Suprapubic skin (tissue), 4 donors: ENCODE results near the gene BATF.

Experiments
- EP300 ChIP-seq: sonication (generic); formaldehyde crosslinking; IDR thresholded peaks from one replicate; pipeline ENCODE4 v1.6.1; 2017; ENCODE audit warnings: antibody characterized with exemption
- POLR2A ChIP-seq, 2 donors: fragments of 450-650 bp; IDR thresholded peaks; one replicate each; pipeline ENCODE4 v1.6.1; 2017; ENCODE audit warnings: antibody characterized with exemption in 2 of 2, mild to moderate bottlenecking in 2 of 2, moderate library complexity in 2 of 2
- POLR2AphosphoS5 ChIP-seq, 3 donors: sonication (generic); formaldehyde crosslinking; IDR thresholded peaks; one replicate each; pipeline ENCODE4 v1.6.1; 2017; ENCODE audit warnings: antibody characterized with exemption in 3 of 3
- TF ChIP-seq, protein P1 (sequence below), 2 donors: fragments of 200-600 bp in 1 of 2; fragments of 450-650 bp in 1 of 2; sonication (generic) in 1 of 2; IDR thresholded peaks; one replicate each; pipeline ENCODE4 v1.5.1; 2016 to 2019; ENCODE audit warnings: antibody characterized with exemption in 2 of 2, mild to moderate bottlenecking in 1 of 2, moderate library complexity in 1 of 2

DNA sequence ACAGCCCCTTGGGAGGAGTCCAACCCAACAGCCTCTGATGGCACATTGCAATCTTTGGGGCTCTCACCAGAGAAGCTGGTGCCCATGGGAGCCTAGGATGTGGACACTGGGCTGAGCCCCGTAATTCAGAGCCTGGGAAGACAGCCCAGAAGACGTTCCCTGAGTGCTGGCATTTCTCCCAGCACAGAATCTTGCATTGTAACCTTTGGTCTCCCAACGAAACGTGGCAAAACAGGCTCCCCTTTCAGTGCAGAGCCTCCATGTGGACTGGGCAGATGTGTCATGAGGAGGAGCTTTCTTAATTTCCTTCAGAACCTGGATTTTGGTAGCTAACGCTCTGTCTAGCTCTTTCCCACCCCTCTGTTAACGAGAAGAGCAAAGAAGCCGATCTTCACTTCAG lies 26.3 kb downstream of the BATF start:
- TF ChIP-seq, protein P1, sequence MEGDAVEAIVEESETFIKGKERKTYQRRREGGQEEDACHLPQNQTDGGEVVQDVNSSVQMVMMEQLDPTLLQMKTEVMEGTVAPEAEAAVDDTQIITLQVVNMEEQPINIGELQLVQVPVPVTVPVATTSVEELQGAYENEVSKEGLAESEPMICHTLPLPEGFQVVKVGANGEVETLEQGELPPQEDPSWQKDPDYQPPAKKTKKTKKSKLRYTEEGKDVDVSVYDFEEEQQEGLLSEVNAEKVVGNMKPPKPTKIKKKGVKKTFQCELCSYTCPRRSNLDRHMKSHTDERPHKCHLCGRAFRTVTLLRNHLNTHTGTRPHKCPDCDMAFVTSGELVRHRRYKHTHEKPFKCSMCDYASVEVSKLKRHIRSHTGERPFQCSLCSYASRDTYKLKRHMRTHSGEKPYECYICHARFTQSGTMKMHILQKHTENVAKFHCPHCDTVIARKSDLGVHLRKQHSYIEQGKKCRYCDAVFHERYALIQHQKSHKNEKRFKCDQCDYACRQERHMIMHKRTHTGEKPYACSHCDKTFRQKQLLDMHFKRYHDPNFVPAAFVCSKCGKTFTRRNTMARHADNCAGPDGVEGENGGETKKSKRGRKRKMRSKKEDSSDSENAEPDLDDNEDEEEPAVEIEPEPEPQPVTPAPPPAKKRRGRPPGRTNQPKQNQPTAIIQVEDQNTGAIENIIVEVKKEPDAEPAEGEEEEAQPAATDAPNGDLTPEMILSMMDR (IDR thresholded peaks at IDR 0.05), result no peak
- TF ChIP-seq POLR2A (IDR thresholded peaks at IDR 0.05) (no peak), POLR2AphosphoS5 (IDR thresholded peaks at IDR 0.05) (no peak), EP300 (no peak)
